Retinal pigment epithelial cell (primary cell): Measurements from ENCODE around the gene C10orf105.

Experiments
- DNase-seq: peaks from one replicate; pipeline ENCODE4 v3.0.0-alpha.2; 2010; ENCODE audit warnings: low read depth
- H3K4me3 ChIP-seq: 2 replicates; pipeline ENCODE4 v1.5.1; 2011; ENCODE audit warnings: mild to moderate bottlenecking, low read length, control low read depth, moderate library complexity
- TF ChIP-seq, protein P1 (sequence below): conservative IDR thresholded peaks from 2 replicates; pipeline ENCODE4 v1.5.1; 2011; ENCODE audit warnings: low read depth, low read length, control low read depth, inconsistent platforms

The C10orf105 gene

DNA sequence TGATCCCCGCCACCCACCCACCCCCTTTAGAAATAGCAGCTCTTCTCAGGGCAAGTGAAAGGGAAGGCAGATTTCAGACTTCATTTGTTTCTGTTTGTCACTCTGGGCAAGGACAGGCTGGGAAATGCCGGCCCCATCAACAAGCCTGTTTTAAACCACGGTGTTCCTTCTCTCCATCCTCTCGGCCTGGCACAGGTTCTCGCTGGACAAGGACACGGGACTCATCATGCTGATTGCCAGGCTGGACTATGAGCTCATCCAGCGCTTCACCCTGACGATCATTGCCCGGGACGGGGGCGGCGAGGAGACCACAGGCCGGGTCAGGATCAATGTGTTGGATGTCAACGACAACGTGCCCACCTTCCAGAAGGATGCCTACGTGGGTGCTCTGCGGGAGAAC, 42.3 kb downstream of the C10orf105 start:
- TF ChIP-seq, protein P1, sequence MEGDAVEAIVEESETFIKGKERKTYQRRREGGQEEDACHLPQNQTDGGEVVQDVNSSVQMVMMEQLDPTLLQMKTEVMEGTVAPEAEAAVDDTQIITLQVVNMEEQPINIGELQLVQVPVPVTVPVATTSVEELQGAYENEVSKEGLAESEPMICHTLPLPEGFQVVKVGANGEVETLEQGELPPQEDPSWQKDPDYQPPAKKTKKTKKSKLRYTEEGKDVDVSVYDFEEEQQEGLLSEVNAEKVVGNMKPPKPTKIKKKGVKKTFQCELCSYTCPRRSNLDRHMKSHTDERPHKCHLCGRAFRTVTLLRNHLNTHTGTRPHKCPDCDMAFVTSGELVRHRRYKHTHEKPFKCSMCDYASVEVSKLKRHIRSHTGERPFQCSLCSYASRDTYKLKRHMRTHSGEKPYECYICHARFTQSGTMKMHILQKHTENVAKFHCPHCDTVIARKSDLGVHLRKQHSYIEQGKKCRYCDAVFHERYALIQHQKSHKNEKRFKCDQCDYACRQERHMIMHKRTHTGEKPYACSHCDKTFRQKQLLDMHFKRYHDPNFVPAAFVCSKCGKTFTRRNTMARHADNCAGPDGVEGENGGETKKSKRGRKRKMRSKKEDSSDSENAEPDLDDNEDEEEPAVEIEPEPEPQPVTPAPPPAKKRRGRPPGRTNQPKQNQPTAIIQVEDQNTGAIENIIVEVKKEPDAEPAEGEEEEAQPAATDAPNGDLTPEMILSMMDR, result no peak

DNA sequence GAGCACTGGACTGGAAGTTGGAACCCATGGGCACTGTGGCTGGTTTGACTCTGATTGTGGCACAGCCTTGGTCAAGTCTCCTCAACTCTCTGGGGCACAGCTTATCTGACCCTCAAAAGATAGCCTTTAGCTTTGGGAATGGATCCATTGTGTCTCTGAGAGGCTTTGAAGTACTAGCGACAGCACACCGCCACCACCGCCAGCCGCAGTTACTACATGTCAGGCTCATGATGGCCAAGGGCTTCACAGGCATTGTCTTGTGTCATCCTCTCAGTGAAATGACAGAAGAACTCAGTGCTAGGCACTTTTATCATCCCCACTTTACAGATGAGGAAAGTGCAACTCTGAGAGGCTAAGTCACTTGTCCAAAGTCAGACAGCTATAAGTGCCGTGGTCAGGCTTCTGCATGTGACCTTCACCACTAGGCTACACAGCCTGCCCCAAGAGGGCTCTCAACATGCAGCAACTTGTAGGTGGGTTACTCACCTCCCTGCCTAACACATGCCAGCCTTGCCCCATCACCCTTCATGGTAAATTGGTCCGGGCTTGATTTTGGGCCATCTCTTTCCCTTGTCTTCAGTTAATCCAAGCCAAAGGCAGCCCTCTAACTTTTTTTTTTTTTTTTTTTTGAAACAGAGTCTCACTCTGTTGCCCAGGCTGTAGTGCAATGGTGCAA, 44.1 kb downstream of the C10orf105 start:
- H3K4me3 ChIP-seq, result no peak overlapping the region
- TF ChIP-seq, protein P1, result no peak
- no peak for DNase-seq

More for the DNA sequence above, 42.3 kb downstream of the C10orf105 start:
- no peak overlapping the region for H3K4me3 ChIP-seq
- DNase-seq, result no peak

DNA sequence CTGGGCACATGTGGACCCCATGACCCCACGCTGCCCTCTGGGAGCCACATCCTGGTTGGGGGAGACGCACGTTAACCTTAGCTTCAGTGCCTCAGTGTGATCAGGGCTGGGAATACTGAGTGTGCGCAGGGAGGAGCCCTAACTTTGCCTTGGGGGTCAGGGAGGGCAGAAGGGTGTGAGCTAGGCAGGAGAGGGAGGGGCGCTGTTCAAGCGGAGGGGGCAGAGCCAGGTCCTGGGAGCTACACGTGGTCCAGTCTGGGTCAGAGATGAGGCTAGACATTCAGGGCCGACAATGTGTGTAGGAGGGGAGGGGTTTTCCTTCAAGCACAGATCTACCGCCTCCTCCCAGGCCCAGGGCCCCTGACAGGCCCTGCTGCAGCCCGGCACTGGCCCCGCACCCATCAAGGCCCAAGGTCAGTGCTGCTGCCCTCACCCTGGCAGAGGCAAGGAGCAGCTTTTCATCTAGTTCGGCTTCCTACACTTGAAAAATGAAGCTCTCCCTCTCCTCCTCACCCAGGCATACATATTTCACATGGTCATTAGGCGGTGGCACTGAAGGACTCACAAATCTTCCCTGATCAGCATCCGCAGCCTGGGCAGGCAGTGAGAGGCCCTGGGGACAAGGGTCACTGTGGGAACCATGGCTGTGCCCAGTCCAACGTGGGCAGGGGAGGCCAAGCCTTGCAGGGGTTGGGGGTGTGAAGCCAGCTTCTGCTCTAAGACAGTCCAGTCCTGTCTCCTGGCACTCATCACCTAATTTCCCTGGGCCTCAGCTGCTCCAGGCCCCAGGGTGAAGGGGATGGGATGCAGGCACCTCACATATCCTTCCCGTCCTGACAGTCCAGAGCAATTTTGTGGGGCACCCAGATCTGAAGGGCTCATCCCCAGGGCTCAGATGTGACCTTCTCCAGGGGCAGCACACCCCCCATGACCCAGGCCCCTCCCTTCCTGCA, 47.3 kb downstream of the C10orf105 start:
- TF ChIP-seq, protein P1, result no peak
- no peak for DNase-seq
- H3K4me3 ChIP-seq, result no peak overlapping the region

DNA sequence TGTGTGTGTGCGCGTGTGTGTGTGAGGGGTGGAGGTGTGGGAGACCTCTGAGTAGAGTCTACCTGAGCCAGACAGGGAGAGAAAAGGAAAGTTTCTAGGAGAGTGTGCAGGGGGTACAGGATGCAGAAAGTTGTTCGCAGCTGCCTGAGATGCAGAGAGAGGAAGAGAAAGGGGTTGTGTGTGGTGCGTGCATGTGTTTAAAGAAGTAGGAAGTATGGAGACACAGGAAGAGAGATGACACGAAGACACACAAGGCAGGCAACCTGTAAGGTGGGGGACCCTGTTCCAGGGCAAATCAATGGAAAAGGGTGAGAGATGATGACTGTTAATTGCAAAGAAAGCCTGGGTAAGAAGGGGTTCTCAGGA, 52.2 kb downstream of the C10orf105 start:
- TF ChIP-seq, protein P1, result no peak
- DNase-seq, result no peak

DNA sequence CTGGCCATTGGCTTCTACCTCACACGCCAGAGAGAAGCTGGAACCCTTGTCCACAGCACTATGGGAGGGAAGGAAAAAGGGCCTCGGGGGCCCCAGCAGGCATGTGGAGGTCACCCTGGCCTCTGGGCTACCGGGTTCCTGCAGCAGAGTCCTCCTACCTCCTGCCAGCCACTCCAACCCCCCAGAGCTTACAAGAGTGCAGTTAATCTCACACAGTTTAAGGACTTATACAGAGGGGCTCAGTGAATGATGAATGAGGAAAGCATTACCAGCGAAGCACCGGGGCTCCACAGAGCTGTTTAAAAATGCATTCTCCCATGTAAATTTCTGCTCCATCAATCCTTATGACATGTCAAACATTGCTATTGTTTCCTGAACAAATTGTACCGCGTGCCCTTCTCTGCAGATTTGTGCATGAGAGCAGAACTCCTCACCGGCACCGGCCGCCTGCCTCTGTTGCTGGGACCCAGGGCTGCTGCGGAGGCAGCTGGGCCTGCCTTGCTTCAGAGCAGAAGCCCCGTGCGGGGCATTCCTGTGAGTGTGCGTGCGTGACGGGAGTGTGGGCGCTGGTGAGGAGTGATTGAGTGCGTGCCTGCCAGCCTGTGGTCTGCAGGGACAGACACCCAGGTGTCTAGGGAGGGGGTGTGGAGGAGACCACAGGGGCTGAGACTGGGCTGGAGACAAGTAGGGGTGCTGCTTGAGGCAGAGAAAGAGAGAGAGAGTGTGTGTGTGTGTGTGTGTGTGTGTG, 52.8 kb downstream of the C10orf105 start:
- no peak overlapping the region for H3K4me3 ChIP-seq
- no peak for DNase-seq
- TF ChIP-seq, protein P1, result no peak

More for the DNA sequence above, 52.2 kb downstream of the C10orf105 start:
- no peak overlapping the region for H3K4me3 ChIP-seq

DNA sequence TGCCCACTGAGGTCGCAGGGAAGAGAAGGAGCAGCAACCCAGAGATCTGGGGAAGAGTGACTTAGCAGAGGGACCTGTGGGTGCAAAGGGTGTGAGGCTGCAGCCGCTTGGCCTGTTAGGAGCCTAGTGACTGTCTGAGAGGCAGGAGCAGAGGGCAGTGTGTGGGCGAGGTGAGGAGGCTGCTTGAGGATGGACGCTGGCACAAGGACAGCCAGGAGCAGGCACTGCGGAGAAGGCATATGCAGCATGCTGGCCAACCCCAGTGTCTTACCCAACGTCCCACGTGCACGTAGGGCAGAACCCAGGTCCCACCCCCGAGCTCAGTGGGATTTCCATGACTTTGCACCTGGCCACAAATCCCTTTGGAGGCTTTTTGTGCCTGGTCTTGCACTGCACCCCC, 54.1 kb downstream of the C10orf105 start:
- no peak overlapping the region for H3K4me3 ChIP-seq
- TF ChIP-seq, protein P1, result no peak
- DNase-seq, result no peak
